ENCODE results near the gene APPBP2. TPM values are rescaled to one million over a fixed set of nuclear protein-coding genes. Genes with fewer than 3 reads are reported as not detected.

Gene APPBP2
- total and polyA plus RNA-seq, 2 donors (not counting 3 experiments of a cell fraction or from before 2014, with no cell fraction given): 8.4 to 49.1 TPM

GRCh38 chr17:60501589-60501988 is 24.5 kb downstream of the APPBP2 start:
- Histone ChIP-seq H3K9me1 (replicated peaks; ENCODE audit: control insufficient read depth, extremely low read depth, insufficient read depth, low read length) (no peaks in the 10 kb centered on the region), H3K4me2 (ENCODE audit: insufficient read depth, low read length) (no peak overlapping the region), H3K9ac (replicated peaks; ENCODE audit: extremely low read depth, insufficient read depth, low read length) (no peak overlapping the region), H2AFZ (ENCODE audit: low read depth, low read length) (no peak overlapping the region), H3K27me3 (ENCODE audit: control insufficient read depth in 2 of 2, insufficient read depth in 2 of 2, low read length in 2 of 2) (no peaks in the 10 kb centered on the region), H3K4me1 (ENCODE audit: control insufficient read depth, extremely low read depth, insufficient read depth, low read length) (peaks cover 3% of the 10 kb centered on the region), H3K27ac (ENCODE audit: insufficient read depth, low read depth, low read length) (no peak overlapping the region), H3K9me3 (replicated peaks; ENCODE audit: control insufficient read depth, insufficient read depth, low read length) (no peaks in the 10 kb centered on the region), H3K4me3 (replicated peaks in 1 of 3; ENCODE audit: insufficient read depth in 1 of 3, low read depth in 1 of 3, low read length in 3 of 3) (no peak overlapping the region), H3K36me3 (ENCODE audit: control insufficient read depth in 2 of 2, extremely low read depth in 1 of 2, insufficient read depth in 2 of 2, low read length in 2 of 2) (peaks cover 0 to 6% of the 10 kb centered on the region in 2 experiments), H4K20me1 (replicated peaks; ENCODE audit: control insufficient read depth, extremely low read depth, insufficient read depth, low read length) (no peaks in the 10 kb centered on the region), H3K79me2 (ENCODE audit: control insufficient read depth, insufficient read depth, low read length) (peaks cover 57% of the 10 kb centered on the region)
- FAIRE-seq: peak; percentile 43
- POLR2A ChIA-PET: interaction anchor here (1.4 kb wide), 1 partner anchor 22 kb away, joined by 3 read pairs; no protein-coding TSS in a partner anchor
- DNase-seq (ENCODE audit: low read depth, low spot score): no peak
- TF ChIP-seq MYC (IDR thresholded peaks at IDR 0.05; ENCODE audit: low read depth, low read length) (no peak), MAX (IDR thresholded peaks at IDR 0.05; ENCODE audit: insufficient read depth, insufficient read length) (no peak), CTCF (IDR thresholded peaks at IDR 0.05; ENCODE audit: extremely low read depth in 1 of 2, insufficient read depth in 1 of 2, low read depth in 1 of 2, low read length in 2 of 2) (no peak), GATA2 (IDR thresholded peaks at IDR 0.05; ENCODE audit: insufficient read depth, insufficient read length, low read depth, low read length) (no peak), FOS (IDR thresholded peaks at IDR 0.05; ENCODE audit: borderline replicate concordance, insufficient read depth, low read length) (no peak), JUN (IDR thresholded peaks at IDR 0.05; ENCODE audit: borderline replicate concordance, insufficient read depth, insufficient read length, low read depth) (no peak), EZH2 (IDR thresholded peaks at IDR 0.05; ENCODE audit: borderline replicate concordance, low read depth, low read length, severe bottlenecking) (no peak), POLR2A (IDR thresholded peaks at IDR 0.05; ENCODE audit: low read depth, low read length) (no peak), POLR2AphosphoS5 (IDR thresholded peaks at IDR 0.05; ENCODE audit: insufficient read depth, low read depth, low read length) (no peak)
- intact Hi-C loops (cut with micrococcal nuclease) (no loop called here), dilution Hi-C loops (cut with MboI; ENCODE audit: extremely low pct_ligation_motif_present, low sequenced_read_pairs) (no loop called here)
- CTCF ChIA-PET: interaction anchor here (0.9 to 1.6 kb wide), 3 partner anchors 20 to 137 kb away, joined by 3 to 4 read pairs (median 3); no protein-coding TSS in a partner anchor
- no TSS peak for BruUV-seq (replicated peaks)
